Measurements from ENCODE around the gene GPSM3. TPM values are rescaled to one million over a fixed set of nuclear protein-coding genes. Genes with fewer than 3 reads are reported as not detected.

The GPSM3 gene
- total RNA-seq, 1 donor from 2014 or later, result 19.4 TPM

DNA sequence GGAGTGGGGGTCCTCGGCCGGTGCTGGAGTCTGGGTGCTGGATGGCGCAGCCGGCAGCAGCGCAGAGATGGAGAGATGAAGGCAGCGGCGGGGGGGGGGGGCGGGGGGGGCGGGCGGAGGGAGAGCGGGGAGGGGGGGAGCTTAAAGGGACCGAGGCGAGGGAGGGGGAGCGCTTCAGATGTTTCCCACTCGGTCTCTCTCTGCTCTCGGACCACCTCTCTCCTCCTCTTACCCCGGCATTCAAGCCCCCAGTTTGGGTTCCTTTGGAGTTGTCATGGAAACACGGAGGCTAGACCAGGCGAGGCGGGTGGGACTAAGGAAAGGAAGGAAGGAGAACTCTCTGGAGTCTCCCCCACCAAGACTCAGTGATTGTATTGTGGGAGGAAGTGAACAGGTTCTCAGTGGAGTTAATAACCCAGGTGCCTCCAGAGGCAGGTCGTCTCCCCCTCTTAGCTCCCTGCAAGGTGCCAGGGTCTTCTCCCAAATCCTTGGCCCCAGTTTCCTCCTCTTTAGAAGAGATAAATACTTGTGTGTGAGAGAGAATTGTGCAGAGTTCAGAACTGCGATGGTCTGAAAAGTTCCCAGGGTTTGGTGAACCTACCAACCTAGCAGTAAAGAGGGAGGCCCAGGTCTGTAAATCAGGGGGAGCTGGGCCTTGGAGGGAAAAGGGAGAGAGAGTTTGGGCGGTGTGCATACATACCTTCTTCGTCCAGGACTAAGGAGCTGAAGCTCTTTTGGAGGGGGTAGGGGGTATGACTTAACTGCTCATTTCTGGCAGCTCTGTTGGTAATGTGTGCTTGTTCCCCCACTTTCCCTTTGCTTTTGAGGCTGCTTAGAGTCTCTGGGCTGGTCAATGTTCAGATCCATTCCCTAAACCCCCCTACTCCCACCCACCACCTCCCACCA is 40.3 kb downstream of the GPSM3 start, which contains the start of gene PRRT1:
Gene PRRT1 (minus strand): TSS at position 77 of the 906 bp plus-strand sequence. CDS start 112 bp downstream, outside the sequence.
- peak within 1 kb of the TSS; percentile 90 to 96 for H3K27ac ChIP-seq
- intact Hi-C loops (cut with DNase I), result loop anchor here (5.0 to 10.0 kb wide), 3 partner anchors 107 to 417 kb away; partner anchors contain the start of genes CLIC1, NELFE and SKIC2
- H3K9me3 ChIP-seq, result no peaks in the 10 kb centered on the region
- DNase-seq (ENCODE audit: low spot score in 2 of 2), result no peak
- H3K27me3 ChIP-seq, result no peaks in the 10 kb centered on the region
- H3K36me3 ChIP-seq, result peaks cover 11 to 17% of the 10 kb centered on the region in 2 donors
- H3K4me3 ChIP-seq, result peak within 1 kb of the TSS; percentile 79 to 86
- TF ChIP-seq, protein P1, sequence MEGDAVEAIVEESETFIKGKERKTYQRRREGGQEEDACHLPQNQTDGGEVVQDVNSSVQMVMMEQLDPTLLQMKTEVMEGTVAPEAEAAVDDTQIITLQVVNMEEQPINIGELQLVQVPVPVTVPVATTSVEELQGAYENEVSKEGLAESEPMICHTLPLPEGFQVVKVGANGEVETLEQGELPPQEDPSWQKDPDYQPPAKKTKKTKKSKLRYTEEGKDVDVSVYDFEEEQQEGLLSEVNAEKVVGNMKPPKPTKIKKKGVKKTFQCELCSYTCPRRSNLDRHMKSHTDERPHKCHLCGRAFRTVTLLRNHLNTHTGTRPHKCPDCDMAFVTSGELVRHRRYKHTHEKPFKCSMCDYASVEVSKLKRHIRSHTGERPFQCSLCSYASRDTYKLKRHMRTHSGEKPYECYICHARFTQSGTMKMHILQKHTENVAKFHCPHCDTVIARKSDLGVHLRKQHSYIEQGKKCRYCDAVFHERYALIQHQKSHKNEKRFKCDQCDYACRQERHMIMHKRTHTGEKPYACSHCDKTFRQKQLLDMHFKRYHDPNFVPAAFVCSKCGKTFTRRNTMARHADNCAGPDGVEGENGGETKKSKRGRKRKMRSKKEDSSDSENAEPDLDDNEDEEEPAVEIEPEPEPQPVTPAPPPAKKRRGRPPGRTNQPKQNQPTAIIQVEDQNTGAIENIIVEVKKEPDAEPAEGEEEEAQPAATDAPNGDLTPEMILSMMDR (IDR thresholded peaks at IDR 0.05), result no peak
- peaks cover 12 to 27% of the 10 kb centered on the region in 2 donors for H3K4me1 ChIP-seq

DNA sequence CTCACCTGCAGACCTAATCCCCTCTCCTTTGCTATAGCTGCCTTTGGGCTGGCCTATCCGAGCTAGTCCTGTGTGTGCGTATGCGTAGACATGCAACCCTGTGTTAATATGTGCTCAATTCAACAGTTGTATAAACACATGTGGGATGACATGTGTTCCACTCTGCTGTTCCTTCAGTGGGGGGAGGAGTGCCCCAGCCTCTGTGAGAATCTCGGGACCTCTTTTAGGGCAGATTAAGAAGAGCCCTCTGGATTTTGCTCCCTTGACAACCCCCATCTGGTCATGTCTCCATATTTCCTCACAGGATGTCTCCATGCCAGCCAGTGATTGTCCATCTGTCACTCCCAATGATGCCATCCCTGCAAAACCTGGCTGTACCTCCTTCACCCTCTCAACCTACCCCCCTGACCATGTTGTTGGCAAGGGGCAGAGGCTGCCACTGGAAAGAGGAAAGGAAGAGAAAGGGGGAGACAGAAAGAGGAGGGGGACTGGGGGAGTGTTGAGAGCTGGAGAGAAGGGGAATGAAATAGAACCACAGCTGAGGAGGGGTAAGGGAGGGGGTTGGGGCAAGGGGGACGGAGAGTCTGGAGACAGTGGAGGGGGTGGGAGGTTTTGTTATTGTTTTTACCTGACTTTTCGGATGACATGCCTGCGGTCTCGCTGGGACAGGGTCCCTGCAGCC is 41.1 kb downstream of the GPSM3 start:
- Histone ChIP-seq H3K9me3 (no peaks in the 10 kb centered on the region), H3K36me3 (peaks cover 10 to 13% of the 10 kb centered on the region in 2 donors), H3K27ac (peak overlapping the region; percentile 90 to 96), H3K4me3 (peak overlapping the region; percentile 79 to 86), H3K4me1 (peaks cover 12 to 27% of the 10 kb centered on the region in 2 donors), H3K27me3 (no peaks in the 10 kb centered on the region)
- DNase-seq (ENCODE audit: low spot score in 2 of 2), result no peak
- intact Hi-C loops (cut with DNase I), result loop anchor here (5.0 to 10.0 kb wide), 3 partner anchors 107 to 417 kb away; partner anchors contain the start of genes CLIC1, NELFE and SKIC2
- TF ChIP-seq, protein P1 (IDR thresholded peaks at IDR 0.05), result no peak

DNA sequence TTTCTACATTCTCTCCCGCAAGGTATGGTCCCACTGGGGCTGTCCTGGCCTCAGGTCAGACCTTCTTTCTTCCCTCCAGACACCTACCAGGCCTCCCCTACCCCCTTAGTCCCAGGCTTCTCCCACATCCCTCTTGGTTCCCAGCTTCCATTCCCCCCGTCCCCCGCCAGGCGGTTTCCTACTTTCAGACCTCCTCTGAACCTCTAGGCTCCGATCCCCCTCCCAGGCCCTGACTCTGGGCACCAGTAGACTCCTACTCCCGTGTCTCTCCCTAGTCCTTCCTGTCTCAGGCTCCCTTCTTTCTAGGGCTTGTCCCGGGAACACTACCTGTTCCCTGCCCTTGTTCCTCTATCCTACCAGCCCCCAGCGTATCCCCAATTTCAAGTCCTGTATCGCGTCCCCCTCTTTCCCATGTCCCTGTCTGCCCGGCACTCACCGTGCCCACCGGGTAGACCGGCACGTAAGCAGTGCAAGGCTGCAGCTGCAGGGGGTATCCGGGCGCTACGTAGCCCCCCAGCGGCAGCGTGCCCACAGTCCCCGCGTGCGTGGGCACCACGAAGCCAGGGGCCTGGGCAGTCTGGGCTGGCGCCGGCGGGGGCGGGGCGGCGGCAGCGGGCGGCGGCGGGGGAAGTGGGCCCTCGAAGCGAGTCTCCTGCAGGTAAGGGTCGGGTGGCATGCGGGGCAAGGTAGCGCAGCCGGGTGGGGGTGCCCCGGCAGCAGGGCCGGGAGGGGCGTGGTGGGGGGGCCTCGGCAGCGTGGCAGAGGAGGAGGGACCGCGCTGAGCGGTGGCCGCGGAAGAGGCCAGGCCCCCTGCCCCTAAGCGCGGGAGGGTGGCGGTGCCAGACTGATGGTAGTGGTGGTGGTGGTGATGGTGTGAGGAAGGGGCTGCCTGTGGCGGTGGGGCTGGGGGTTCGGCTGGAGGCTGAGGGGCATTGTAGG is 42.2 kb downstream of the GPSM3 start:
- peaks cover 10 to 13% of the 10 kb centered on the region in 2 donors for H3K36me3 ChIP-seq
- intact Hi-C loops (cut with DNase I), result loop anchor here (5.0 to 10.0 kb wide), 3 partner anchors 105 to 415 kb away; partner anchors contain the start of genes CLIC1, NELFE and SKIC2
- H3K4me1 ChIP-seq, result peaks cover 12 to 21% of the 10 kb centered on the region in 2 donors
- no peaks in the 10 kb centered on the region for H3K27me3 ChIP-seq
- H3K9me3 ChIP-seq, result no peaks in the 10 kb centered on the region
- peak overlapping the region; percentile 2 to 86 for H3K4me3 ChIP-seq
- TF ChIP-seq, protein P1 (IDR thresholded peaks at IDR 0.05), result no peak
- no peak for DNase-seq (ENCODE audit: low spot score in 2 of 2)
- peak overlapping the region in 1 of 2 donors; percentile 17 for H3K27ac ChIP-seq

DNA sequence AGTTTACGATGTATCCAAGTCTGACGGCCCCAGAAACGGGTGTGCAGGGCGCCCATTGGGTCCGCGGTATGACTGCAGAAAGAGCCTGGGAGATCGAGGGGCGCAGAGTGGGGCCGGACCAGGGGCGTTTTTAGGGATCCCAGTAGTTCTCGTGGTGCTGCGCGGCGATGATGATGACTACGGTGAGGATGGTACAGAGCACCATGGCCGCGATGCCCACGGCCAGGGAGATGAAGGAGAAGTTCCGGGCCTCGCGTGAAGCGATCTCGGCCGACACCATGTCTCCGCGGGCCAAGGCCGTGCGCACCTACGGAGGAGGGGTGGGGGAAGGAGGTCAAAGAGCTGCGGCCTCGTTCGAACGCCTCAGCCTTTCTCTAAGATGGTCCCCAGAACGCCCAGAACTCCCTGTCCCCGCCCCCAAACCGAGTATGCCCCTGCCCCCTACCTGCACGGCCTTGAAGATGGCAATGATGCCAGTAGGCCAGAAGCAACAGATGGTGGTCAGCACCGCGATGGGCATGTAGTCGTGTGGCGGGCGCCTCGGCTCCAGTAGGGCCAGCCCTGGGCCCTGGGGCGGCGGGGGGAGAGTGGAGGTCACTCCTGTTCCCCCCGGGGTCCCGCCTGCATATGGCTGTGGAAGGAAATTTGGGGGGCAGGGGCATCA is 43.2 kb downstream of the GPSM3 start:
- H3K36me3 ChIP-seq, result peaks cover 10 to 13% of the 10 kb centered on the region in 2 donors
- no peak overlapping the region for H3K27ac ChIP-seq
- no peak for DNase-seq (ENCODE audit: low spot score in 2 of 2)
- H3K27me3 ChIP-seq, result no peaks in the 10 kb centered on the region
- H3K9me3 ChIP-seq, result no peaks in the 10 kb centered on the region
- peaks cover 8 to 18% of the 10 kb centered on the region in 2 donors for H3K4me1 ChIP-seq
- intact Hi-C loops (cut with DNase I), result no loop called here
- H3K4me3 ChIP-seq, result no peak overlapping the region
- TF ChIP-seq, protein P1 (IDR thresholded peaks at IDR 0.05), result no peak
